Muscle layer of colon (tissue), 2 donors: ENCODE data around the gene CCDC33.

Experiments
- H3K27ac ChIP-seq: one replicate; pipeline ENCODE4 v1.7.0; 2013; ENCODE audit warnings: low read depth, mild to moderate bottlenecking, low read length, moderate library complexity
- H3K27me3 ChIP-seq, 2 donors: one replicate each; pipeline ENCODE4 v1.7.0; 2013; ENCODE audit warnings: low read length in 2 of 2, mild to moderate bottlenecking in 2 of 2; ENCODE audit not compliant: insufficient read depth in 2 of 2, control insufficient read depth in 1 of 2
- H3K36me3 ChIP-seq: one replicate; pipeline ENCODE4 v1.7.0; 2013; ENCODE audit warnings: mild to moderate bottlenecking, low read length; ENCODE audit not compliant: insufficient read depth
- H3K4me1 ChIP-seq: one replicate; pipeline ENCODE4 v1.7.0; 2013; ENCODE audit warnings: mild to moderate bottlenecking, low read length; ENCODE audit not compliant: insufficient read depth
- H3K4me3 ChIP-seq, 2 donors: one replicate each; pipeline ENCODE4 v1.7.0; 2013; ENCODE audit warnings: low read length in 2 of 2, low read depth in 1 of 2, mild to moderate bottlenecking in 1 of 2, moderate library complexity in 1 of 2
- H3K9ac ChIP-seq: one replicate; pipeline ENCODE4 v1.7.0; 2013; ENCODE audit warnings: low read length
- H3K9me3 ChIP-seq: one replicate; pipeline ENCODE4 v1.7.0; 2013; ENCODE audit warnings: mild to moderate bottlenecking, low read length
- donor health status: abdominal sarcoma.
- donor health status: Adenocarcinoma of cecum.

The CCDC33 gene

DNA sequence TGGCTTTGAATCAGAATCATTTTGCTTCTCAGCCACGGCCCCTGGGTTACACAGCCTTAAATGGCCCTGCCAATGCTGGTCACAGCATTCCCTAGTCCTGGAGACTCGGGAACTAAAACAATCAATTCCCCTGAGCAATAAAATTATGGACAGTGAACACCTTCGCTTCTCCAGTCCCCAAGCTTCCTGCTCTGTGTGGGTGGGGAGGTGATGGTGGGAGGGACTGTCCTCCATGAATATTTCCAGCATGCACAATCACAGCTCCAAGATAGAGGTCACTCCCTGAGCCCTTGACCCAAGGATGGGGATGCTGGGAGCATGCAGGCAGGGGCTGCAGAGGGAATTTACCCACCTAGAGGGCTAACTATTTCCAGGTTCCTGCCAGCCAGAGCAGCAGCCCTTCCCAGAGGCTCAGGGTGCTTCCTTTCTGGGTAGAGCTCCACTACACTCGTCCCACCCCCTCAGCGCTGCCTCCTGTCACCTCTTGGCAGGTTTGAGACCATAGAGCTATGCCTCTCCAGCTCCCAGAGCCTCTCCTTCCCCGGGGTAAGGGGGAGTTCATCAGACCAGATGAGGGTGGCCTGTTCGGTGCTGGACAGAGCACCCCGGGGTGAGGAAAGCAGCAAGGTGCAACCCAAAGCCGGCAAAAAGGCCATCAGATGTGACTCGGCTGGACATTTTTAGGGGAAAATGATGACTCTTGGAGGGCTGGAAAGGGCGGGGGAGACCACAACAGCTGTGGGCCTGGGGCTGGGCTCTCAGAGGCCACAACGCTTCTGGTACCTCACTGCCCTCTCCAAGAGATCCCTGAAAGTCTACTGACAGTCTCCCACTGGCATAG is 14.5 kb upstream of the CCDC33 start:
- Histone ChIP-seq H3K27ac (no peak overlapping the region), H3K4me1 (no peaks in the 10 kb centered on the region), H3K27me3 (peaks cover 0 to 28% of the 10 kb centered on the region in 2 donors), H3K36me3 (no peaks in the 10 kb centered on the region), H3K9ac (no peak overlapping the region), H3K9me3 (no peaks in the 10 kb centered on the region), H3K4me3 (no peak overlapping the region)

DNA sequence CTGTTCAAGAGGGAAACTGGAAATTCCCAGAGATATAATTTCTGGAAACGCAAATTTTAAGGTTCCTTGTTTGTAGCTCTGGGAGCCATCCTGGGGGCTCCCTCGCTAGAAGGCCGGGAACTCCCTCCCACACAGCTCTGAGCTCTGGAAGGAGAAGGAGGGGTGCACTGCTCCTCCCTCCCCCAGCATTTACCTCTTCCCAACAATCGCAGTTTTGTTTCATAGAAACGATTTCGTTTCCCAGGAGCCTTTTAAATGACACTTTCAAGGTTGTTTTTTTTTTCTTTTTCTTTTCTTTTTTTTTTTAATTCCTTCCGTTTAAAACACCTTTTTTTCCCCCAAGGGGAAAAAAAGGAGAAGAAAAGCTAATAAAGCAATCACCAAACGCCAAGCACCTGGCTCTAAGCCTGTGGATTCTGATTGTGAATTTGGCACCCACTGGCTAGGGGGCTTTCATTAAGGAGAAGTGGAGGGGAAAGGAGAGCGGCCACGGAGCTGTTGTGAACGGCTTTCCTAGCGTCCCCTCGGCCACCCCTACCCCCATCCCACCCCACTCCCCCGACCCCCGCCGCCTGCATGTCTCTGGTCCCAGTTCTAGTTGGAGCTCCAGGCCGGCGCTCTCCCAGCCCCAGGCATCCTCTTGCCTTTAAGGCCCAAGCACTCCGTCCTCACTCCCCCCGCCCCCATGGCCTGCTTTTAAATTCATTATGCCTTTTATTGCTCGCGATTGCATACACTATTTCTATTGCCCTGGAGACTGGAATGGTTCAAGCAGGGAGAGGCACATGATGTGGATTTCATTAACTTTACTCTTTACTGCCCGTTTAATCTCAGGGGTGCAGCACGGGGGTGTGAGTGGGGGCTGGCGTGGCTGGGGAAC is 13.6 kb upstream of the CCDC33 start:
- H3K4me1 ChIP-seq = no peaks in the 10 kb centered on the region
- no peak overlapping the region for H3K27ac ChIP-seq
- no peaks in the 10 kb centered on the region for H3K9me3 ChIP-seq
- H3K36me3 ChIP-seq = no peaks in the 10 kb centered on the region
- H3K9ac ChIP-seq = no peak overlapping the region
- H3K27me3 ChIP-seq = peaks cover 0 to 24% of the 10 kb centered on the region in 2 donors
- no peak overlapping the region for H3K4me3 ChIP-seq

DNA sequence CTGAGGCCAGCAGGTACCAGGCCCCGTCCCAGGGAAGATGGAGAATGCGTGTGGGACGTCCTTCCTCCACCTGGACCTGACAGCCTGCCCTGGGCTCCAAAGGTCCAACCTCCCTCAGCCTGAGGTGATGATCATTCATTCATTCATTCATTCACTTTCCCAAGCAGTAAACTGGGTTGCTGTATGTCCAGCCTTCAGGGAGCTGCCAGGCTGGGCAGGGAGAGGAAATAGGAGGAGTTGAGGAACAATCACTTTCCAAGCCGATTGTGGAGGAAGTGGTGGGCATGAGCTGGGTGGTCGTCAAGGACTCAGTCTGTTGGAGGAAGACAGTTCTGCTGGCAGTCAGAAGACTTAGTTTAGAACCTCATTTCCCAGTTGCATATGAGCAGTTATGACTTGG is 10.2 kb upstream of the CCDC33 start:
- Histone ChIP-seq H3K9me3 (no peaks in the 10 kb centered on the region), H3K4me1 (no peaks in the 10 kb centered on the region), H3K4me3 (no peak overlapping the region), H3K27me3 (peaks cover 0 to 23% of the 10 kb centered on the region in 2 donors), H3K36me3 (no peaks in the 10 kb centered on the region), H3K9ac (no peak overlapping the region), H3K27ac (no peak overlapping the region)

DNA sequence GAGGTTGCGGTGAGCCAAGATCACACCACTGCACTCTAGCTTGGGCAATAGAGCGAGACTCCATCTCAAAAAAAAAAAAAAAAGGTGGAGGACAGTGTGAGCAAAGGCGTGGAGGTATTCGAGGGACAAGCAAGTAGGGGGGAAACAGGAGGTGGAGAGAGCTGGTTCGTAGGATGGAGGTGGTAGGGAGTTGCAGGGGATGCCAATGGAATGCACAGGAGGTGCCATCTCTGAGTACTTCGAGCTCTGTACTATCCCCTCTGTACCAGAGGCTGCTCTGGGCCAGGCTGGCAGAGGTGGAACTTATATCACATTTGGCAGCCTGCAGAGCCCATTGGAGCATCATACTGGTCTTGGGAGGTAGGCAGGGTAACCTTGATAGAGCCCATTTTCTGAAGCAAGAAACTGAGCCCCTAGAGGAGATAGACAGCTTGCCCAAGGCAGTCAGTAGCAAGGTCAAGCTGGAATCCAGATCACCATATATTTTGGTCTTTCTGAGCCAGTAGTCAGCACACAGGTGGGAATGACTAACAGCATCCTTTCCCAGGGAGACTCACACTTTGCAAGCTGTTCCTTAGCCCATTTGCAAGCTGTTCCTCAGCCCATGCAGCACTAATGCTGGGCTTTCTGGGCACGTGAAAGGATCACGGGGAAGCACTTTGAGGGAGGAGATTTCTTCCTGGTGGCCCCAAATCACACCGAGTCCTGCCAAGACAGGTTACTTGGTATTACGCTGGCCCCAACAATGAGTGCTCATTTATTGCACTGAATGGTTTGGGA is 9.2 kb upstream of the CCDC33 start:
- no peak overlapping the region for H3K4me3 ChIP-seq
- no peak overlapping the region for H3K9ac ChIP-seq
- no peaks in the 10 kb centered on the region for H3K36me3 ChIP-seq
- H3K27me3 ChIP-seq = peaks cover 0 to 23% of the 10 kb centered on the region in 2 donors
- H3K9me3 ChIP-seq = no peaks in the 10 kb centered on the region
- H3K27ac ChIP-seq = no peak overlapping the region
- H3K4me1 ChIP-seq = no peaks in the 10 kb centered on the region

DNA sequence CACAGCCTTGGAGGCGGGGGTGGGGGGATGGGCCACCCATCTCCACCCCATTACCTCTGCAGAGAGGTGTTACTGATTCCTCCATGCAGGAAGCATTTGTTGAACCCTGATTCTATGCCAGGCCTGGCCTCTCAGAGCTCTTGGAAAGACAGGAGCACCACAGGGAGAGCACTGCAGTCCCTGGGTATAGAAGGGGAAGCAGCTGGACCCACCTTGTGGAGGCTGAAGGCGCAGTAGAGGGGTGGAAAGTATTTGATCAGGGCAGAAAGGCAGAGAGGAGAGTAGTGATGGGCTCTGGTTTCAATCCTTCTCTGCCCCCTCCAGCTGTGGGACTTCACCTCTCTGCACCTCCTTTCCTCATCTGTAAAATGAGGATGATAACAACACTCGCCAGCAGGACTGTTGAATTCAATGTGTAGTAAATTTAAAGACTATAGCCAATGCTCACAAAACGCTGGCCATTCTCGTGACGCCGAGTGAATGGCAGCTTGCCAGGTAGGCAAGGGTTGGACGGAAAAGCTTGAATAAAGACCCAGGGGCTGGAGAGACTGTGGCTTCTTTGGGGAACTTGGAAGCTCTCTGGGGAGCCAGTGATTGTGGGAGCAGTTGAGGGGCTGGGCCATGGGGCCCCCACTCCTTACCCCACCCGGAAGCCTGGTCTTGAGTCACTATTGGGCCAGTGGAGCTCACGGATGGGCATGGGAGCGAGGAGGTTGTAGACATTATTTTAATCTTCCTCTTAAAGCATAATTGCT is 8.0 kb upstream of the CCDC33 start:
- Histone ChIP-seq H3K9me3 (no peaks in the 10 kb centered on the region), H3K27ac (no peak overlapping the region), H3K27me3 (peaks cover 0 to 19% of the 10 kb centered on the region in 2 donors), H3K36me3 (no peaks in the 10 kb centered on the region), H3K4me1 (no peaks in the 10 kb centered on the region), H3K9ac (no peak overlapping the region), H3K4me3 (no peak overlapping the region)

DNA sequence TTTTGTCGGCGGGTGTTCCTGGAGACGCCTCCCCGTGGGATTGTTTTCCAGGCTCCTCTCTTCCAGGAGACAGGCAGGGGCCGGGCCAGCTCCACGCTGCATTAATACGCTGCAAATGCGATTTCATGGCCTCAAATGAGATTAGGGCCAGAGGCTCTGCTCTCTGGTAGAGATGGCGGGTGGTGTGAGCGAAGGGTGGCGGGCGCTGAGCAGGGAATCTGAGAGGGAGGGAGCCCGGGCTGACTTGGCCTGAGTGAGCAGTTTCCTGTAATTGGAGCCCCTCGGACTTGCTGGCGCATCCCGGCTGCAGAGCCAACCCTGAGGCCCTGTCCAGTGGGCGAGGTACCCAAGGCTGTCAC is 7.4 kb upstream of the CCDC33 start:
- Histone ChIP-seq H3K9me3 (no peaks in the 10 kb centered on the region), H3K9ac (no peak overlapping the region), H3K27ac (no peak overlapping the region), H3K4me1 (no peaks in the 10 kb centered on the region), H3K36me3 (no peaks in the 10 kb centered on the region), H3K4me3 (no peak overlapping the region), H3K27me3 (peaks cover 0 to 16% of the 10 kb centered on the region in 2 donors)

DNA sequence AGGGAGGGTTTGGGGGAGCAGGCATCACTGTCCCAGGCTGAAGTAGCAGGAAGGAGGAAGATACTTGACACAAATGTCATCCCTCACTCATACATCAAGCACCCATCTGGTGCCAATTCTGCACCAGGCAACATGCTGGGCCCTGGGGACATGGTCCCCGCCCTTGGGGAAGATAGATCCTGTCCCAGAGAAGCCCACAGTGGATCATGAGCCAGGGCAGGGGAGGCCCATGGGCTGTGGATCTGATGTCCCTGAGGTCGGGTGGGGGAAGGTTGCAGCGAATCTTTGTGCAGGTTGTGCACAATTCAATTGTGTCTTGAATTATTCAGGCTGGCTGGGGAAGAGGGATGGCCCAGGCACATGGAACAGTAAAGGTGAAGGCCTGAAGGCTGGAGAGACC is 6.4 kb upstream of the CCDC33 start:
- Histone ChIP-seq H3K27me3 (peaks cover 0 to 6% of the 10 kb centered on the region in 2 donors), H3K9ac (no peak overlapping the region), H3K36me3 (no peaks in the 10 kb centered on the region), H3K27ac (no peak overlapping the region), H3K4me1 (no peaks in the 10 kb centered on the region), H3K9me3 (no peaks in the 10 kb centered on the region), H3K4me3 (no peak overlapping the region)

DNA sequence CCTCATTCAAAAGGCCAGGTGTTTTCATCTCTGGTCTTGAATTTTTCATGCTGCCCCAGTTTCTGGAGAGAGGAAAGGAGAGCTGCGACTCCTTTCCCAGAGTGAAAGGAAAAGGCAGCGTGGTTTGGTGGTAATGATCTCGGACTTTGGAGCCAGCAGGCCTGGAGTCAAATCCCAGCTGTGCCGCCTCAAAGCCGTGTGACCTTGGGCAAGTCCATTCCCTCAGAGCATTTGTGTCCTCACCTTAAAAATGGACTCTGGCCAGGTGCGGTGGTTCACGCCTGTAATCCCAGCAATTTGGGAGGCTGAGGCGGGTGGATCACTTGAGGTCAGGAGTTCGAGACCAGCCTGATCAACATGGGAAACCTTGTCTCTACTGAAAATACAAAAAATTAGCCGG is 4.7 kb upstream of the CCDC33 start:
- H3K27me3 ChIP-seq = peaks cover 0 to 6% of the 10 kb centered on the region in 2 donors
- no peaks in the 10 kb centered on the region for H3K9me3 ChIP-seq
- no peak overlapping the region for H3K27ac ChIP-seq
- no peaks in the 10 kb centered on the region for H3K4me1 ChIP-seq
- no peak overlapping the region for H3K4me3 ChIP-seq
- no peaks in the 10 kb centered on the region for H3K36me3 ChIP-seq
- H3K9ac ChIP-seq = no peak overlapping the region

DNA sequence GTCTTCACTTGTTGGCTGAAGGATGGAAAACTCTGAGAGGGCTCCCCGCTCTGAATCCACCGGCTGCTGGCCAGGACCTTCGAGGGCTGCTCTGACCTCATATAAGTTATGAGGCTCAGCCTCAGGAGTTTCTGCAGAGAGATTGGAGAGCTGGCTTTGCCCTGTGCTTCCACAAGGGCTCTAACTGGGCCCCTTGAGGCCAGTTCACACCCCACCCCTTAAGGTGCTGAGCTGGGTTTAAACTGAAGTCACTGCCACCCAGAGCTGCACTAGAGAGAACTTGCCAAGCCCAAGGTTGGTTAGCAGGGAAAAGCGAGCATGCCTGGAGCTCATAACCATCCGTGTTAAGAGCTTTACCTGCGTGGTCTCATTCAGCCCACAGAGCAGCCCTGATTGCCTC is 2.8 kb upstream of the CCDC33 start:
- Histone ChIP-seq H3K27me3 (no peaks in the 10 kb centered on the region), H3K4me1 (no peaks in the 10 kb centered on the region), H3K4me3 (no peak overlapping the region), H3K9ac (no peak overlapping the region), H3K27ac (no peak overlapping the region), H3K9me3 (no peaks in the 10 kb centered on the region), H3K36me3 (no peaks in the 10 kb centered on the region)

DNA sequence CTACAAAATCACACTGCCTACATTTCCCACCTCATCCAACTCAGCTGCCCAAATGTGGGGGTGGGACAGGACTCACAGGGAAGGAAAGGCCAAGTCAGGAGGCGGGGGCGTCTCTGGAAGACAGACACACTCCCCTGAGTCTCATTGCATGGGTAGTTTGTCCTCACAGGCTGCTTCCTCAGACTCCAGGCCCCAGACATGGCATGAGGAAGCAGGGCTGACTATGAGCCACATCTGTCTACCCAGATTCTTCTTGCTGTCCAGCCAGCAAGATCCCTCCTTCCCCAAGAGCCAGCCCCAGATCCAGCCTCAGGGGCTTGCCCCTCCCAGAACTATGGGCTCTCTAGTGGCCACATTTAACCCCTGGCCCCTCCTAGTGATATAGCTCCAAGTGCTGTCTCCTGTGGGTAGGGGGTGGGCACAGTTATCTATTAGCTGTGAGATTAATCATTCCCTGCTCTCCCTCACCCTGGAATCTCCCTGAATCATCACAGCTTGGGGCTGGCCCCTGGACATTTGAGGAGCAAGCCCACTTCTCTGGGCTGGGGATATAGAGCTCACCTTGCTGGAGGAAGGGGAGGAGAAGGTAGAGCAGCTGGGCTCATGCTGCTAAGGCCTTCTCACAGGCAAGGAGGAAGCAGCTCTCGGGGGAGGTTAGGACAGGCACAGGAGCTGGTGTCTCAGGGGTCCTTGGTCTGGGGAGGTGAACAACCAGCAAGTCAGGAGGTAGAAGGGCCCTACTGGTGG is 2.1 kb upstream of the CCDC33 start:
- H3K36me3 ChIP-seq = no peaks in the 10 kb centered on the region
- no peak overlapping the region for H3K9ac ChIP-seq
- H3K27ac ChIP-seq = no peak overlapping the region
- H3K4me1 ChIP-seq = no peaks in the 10 kb centered on the region
- H3K9me3 ChIP-seq = no peaks in the 10 kb centered on the region
- H3K4me3 ChIP-seq = no peak overlapping the region
- no peaks in the 10 kb centered on the region for H3K27me3 ChIP-seq
